Fibroblast of skin of back (primary cell): Measurements from ENCODE around the gene CCDC183.

Experiments used
- DNase-seq: peaks from one replicate; pipeline ENCODE4 v3.0.0-alpha.2; 2013

Gene CCDC183

DNA sequence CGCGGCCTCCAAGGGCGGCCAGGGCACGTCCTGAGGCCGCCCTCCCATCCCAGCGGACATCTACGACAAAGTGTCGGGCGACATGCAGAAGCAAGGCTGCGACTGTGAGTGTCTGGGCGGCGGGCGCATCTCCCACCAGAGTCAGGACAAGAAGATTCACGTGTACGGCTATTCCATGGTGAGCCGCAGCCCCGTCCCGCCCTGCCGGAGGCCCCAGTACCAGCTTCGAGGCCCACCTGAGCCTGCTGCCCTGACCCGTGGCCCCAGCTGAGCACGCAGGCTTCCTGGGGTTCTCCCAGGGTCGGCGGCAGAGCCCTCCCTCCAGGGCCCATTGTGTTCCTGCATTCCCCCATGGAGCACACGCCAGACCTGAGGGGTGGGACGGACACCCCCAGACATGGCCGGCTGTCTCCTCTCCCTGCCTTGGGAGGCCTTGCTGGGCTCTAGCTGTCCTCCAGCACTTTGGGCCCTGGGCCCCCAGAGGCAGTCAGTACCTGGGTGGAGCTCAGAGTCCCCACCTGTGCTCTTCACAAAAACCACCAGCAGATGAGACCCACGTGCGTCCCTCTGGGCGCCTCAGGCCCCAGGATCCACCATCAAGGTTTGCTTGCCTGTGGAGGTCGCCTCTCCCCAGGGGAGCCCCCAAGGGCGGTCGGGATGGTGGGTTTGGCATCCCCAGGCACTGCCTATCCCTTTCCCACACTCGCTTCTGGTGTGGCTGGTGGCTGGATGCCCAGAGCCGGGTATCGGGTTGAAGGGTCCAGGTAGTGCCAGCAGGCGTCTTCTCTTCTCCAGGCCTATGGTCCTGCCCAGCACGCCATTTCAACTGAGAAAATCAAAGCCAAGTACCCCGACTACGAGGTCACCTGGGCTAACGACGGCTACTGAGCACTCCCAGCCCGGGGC lies 54.1 kb downstream of the CCDC183 start:
- DNase-seq, result no peak

DNA sequence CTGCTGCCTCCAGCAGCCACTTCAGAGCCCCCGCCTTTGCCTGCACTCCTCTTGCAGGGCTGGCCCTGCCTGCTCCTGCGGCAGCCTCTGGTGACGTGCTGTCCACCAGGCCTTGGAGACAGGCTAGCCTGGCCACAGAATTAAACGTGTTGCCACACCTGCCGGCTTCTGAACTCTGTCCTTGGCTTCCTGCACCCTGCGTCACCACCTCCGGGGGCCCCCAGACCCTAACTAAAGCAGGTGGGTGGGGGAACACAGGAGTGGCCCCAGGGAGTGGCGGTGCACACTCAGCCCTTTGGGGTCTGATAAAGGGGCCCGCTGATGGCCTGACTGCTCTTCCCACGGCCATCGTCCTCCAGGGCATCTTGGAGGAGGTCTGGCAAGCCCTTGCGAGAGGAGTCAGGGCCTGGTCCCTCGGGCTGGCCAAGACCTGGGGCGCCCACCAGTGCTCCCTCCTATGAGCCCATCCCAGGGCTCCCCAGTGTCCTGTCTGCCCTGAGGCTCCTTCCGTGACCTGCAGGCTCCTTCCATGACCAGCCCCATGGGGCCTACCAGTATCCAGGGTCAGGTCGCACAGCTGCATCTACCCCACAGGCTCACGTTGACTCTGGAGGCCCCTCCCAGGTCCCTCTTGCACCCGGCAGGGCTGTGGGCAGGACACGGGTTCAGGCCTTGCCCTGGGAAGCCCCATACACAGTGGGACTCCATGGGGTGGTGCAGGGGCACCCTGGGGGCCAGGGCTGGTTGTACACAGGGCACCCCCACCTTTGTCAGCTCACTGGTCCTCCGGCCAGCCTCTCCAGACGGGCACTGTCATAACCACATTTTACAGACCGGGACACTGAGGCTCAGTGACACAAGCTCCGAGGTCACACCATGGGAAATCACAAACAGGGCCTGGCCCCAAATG lies 55.0 kb downstream of the CCDC183 start:
- no peak for DNase-seq

GRCh38 chr9:136851941-136852663 lies 56.0 kb downstream of the CCDC183 start, which contains the start of gene MAMDC4:
MAMDC4 (plus strand) TSS chr9:136852346; CDS start chr9:136852417, 71 bp downstream.
- DNase-seq, result no peak

DNA sequence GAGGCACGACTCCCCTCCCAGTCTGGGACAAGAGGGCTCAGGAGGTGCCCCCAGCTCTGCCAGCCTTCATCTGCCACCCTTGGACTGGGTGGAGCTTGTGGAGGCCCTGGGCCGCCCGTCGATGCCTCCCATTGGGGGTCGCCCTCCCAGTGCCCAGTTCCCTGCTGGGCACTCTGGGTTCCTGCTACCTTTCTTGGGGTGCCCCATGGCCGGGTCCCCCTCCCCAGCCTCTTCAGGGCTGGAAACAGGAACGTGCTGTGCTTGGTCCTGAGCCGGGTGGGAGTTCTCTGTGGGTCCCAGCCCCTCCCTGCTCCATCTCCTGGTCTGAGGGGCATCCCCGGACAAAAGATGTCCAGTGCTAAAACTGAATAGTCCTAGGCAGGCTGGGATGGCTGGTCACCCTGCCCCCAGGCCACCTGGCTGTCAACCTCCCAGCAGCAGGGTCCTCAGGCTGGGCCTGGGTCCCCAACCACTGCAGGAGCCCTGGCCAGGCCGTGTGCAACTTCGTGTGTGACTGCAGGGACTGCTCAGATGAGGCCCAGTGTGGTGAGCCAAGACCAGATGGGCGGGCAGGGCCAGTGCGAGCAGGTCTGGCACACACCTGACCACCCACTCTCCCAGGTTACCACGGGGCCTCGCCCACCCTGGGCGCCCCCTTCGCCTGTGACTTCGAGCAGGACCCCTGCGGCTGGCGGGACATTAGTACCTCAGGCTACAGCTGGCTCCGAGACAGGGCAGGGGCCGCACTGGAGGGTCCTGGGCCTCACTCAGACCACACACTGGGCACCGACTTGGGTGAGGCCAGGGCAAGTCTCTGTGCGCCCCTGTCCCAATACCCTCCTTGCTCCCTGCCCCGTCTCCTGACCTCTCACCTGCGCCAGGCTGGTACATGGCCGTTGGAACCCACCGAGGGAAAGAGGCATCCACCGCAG lies 56.8 kb downstream of the CCDC183 start:
- DNase-seq, result no peak

GRCh38 chr9:136853596-136854112 lies 57.5 kb downstream of the CCDC183 start:
- no peak for DNase-seq

- DNase-seq, result no peak
Measured at GRCh38 chr9:136854113-136854841, 58.1 kb downstream of the CCDC183 start.

DNA sequence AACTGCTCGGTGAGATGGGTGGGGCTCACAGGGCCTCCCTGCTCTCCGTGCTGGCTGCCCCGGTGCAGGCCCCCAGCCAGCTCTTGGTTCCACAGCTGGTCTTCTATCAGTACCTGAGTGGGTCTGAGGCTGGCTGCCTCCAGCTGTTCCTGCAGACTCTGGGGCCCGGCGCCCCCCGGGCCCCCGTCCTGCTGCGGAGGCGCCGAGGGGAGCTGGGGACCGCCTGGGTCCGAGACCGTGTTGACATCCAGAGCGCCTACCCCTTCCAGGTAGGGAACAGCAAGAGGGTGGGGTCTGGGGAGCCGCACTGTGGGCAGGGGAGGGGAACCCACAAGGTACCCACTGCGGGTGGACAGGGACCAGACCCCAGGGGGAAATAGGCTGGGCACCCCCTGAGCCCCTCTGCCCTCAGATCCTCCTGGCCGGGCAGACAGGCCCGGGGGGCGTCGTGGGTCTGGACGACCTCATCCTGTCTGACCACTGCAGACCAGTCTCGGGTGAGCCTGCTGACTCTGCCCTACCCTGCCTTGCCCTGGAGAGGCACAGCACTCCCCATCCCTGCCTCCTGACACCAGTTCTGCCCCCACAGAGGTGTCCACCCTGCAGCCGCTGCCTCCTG lies 58.8 kb downstream of the CCDC183 start:
- no peak for DNase-seq

- DNase-seq, result no peak
Measured at GRCh38 chr9:136855461-136856078, 59.4 kb downstream of the CCDC183 start.

GRCh38 chr9:136856079-136856476 lies 59.9 kb downstream of the CCDC183 start:
- DNase-seq, result no peak

- no peak for DNase-seq
Measured at GRCh38 chr9:136856541-136857141, 60.5 kb downstream of the CCDC183 start.

- no peak for DNase-seq
Measured at GRCh38 chr9:136857166-136857565, 61.0 kb downstream of the CCDC183 start.
